H54 (cell line): ENCODE results near the gene UBE2M.

Experiments used
- DNase-seq: peaks from one replicate; pipeline ENCODE4 v3.0.0; 2011; ENCODE audit warnings: low spot score, mixed read lengths; ENCODE audit not compliant: insufficient read length
- FAIRE-seq: peaks from 3 replicates; lab custom pipeline; 2011; peaks lifted over from hg19 to GRCh38; lab: Jason Lieb, UNC
- POLR2A ChIP-seq: IDR thresholded peaks from 2 replicates; pipeline ENCODE4 v1.6.1; 2011; ENCODE audit warnings: low read depth, mild to moderate bottlenecking, low read length

UBE2M gene

GRCh38 chr19:58575183-58576041 lies 17.0 kb upstream of the UBE2M start:
- DNase-seq (peak; percentile 90), FAIRE-seq (no peak)
- peak; percentile 85 for TF ChIP-seq POLR2A

GRCh38 chr19:58573658-58574164 lies 15.3 kb upstream of the UBE2M start:
- peak; percentile 48; the same call in 1 of the 2 replicates for TF ChIP-seq POLR2A
- DNase-seq (no peak), FAIRE-seq (no peak)

- peak; percentile 99 for DNase-seq
- TF ChIP-seq POLR2A = peak; percentile 67
- FAIRE-seq = no peak
Measured at GRCh38 chr19:58572818-58573657, 14.6 kb upstream of the UBE2M start, which contains the start of gene MZF1. Gene MZF1, minus strand, starts transcription at chr19:58573335. Its CDS starts 1,946 bp downstream, at chr19:58571389.

- DNase-seq = no peak
- no peak for FAIRE-seq
- TF ChIP-seq POLR2A = no peak
Measured at GRCh38 chr19:58572026-58572817, 13.8 kb upstream of the UBE2M start.

- TF ChIP-seq POLR2A = no peak
- no peak for DNase-seq
- FAIRE-seq = no peak
Measured at GRCh38 chr19:58571575-58571947, 13.2 kb upstream of the UBE2M start.

GRCh38 chr19:58570770-58571574 lies 12.6 kb upstream of the UBE2M start:
- FAIRE-seq (no peak), DNase-seq (no peak)
- peak; percentile 3; the same call in 1 of the 2 replicates for TF ChIP-seq POLR2A

GRCh38 chr19:58569943-58570670 lies 11.7 kb upstream of the UBE2M start:
- no peak for TF ChIP-seq POLR2A
- FAIRE-seq (no peak), DNase-seq (no peak)

- TF ChIP-seq POLR2A = no peak
- DNase-seq = no peak
- FAIRE-seq = no peak
Measured at GRCh38 chr19:58569191-58569942, 11.0 kb upstream of the UBE2M start.

GRCh38 chr19:58568453-58569130 lies 10.2 kb upstream of the UBE2M start:
- TF ChIP-seq POLR2A = no peak
- DNase-seq (no peak), FAIRE-seq (no peak)

GRCh38 chr19:58566989-58567388 lies 8.6 kb upstream of the UBE2M start:
- DNase-seq (no peak), FAIRE-seq (no peak)
- no peak for TF ChIP-seq POLR2A

- FAIRE-seq (no peak), DNase-seq (no peak)
- TF ChIP-seq POLR2A = no peak
Measured at GRCh38 chr19:58563823-58564222, 5.4 kb upstream of the UBE2M start.
